Endothelial cell of umbilical vein (primary cell): Measurements from ENCODE around the gene JHY. TPM values are rescaled to one million over a fixed set of nuclear protein-coding genes. Genes with fewer than 3 reads are reported as not detected.

ENCODE experiments used
- BruUV-seq: library from RNA; stranded (reverse); fragments of 400-500 nt; replicated peaks from 2 replicates; lab custom pipeline; 2021; lab: Mats Ljungman, UMichigan
- CTCF ChIA-PET: fragments of 300-600, 350-600 bp; sonication (Branson Sonifier 250); formaldehyde crosslinking; loops from one replicate; lab custom pipeline; 2021; ENCODE audit warnings: antibody characterized with exemption, inconsistent platforms; lab: Charles Lee
- POLR2A ChIA-PET: fragments of 300-600, 350-600 bp; sonication (Branson Sonifier 250); formaldehyde crosslinking; loops from one replicate; lab custom pipeline; 2021; ENCODE audit warnings: antibody characterized with exemption, inconsistent platforms; lab: Charles Lee
- DNase-seq: peaks from one replicate; pipeline ENCODE4 v3.0.0-alpha.2; 2011; ENCODE audit warnings: low read depth, low spot score
- FAIRE-seq: peaks from 2 replicates; lab custom pipeline; 2011; peaks lifted over from hg19 to GRCh38; lab: Jason Lieb, UNC
- H2AFZ ChIP-seq: 2 replicates; pipeline ENCODE4 v1.6.0; 2012; ENCODE audit warnings: low read depth, low read length, control low read depth, inconsistent platforms
- H3K27ac ChIP-seq: 2 replicates; pipeline ENCODE4 v1.5.1; 2011; ENCODE audit warnings: low read depth, mild to moderate bottlenecking, control low read depth, low read length, moderate library complexity; ENCODE audit not compliant: insufficient read depth
- H3K27me3 ChIP-seq, 2 experiments: 2 replicates each; pipeline versions ENCODE4 v1.6.0 to v1.6.1; 2011; ENCODE audit warnings: low read length in 2 of 2, mixed read lengths in 1 of 2; ENCODE audit not compliant: control insufficient read depth in 2 of 2, insufficient read depth in 2 of 2
- H3K36me3 ChIP-seq, 2 experiments: 2 replicates in 1 of 2; 3 replicates in 1 of 2; pipeline ENCODE4 v1.5.1; 2011; ENCODE audit warnings: low read length in 2 of 2, mild to moderate bottlenecking in 1 of 2, moderate library complexity in 1 of 2; ENCODE audit not compliant: control insufficient read depth in 2 of 2, insufficient read depth in 2 of 2; ENCODE audit errors: extremely low read depth in 1 of 2
- H3K4me1 ChIP-seq: 3 replicates; pipeline ENCODE4 v1.5.1; 2011; ENCODE audit warnings: mild to moderate bottlenecking, low read length; ENCODE audit not compliant: control insufficient read depth, insufficient read depth; ENCODE audit errors: extremely low read depth
- H3K4me2 ChIP-seq: 2 replicates; pipeline ENCODE4 v1.6.1; 2011; ENCODE audit warnings: low read length, control low read depth, mixed read lengths; ENCODE audit not compliant: insufficient read depth
- H3K4me3 ChIP-seq, 3 experiments: fragments of 200-600 bp in 1 of 3; sonication (generic), shearing (Covaris generic) in 1 of 3; replicated peaks in 1 of 3; 2 replicates each; pipeline ENCODE4 v1.5.1; 2011 to 2016; ENCODE audit warnings: control low read depth in 3 of 3, low read length in 3 of 3, mild to moderate bottlenecking in 2 of 3, inconsistent platforms in 1 of 3, low read depth in 1 of 3, moderate library complexity in 1 of 3; ENCODE audit not compliant: insufficient read depth in 1 of 3
- H3K79me2 ChIP-seq: 2 replicates; pipeline ENCODE4 v1.6.0; 2012; ENCODE audit warnings: low read length, inconsistent platforms; ENCODE audit not compliant: control insufficient read depth, insufficient read depth
- H3K9ac ChIP-seq: replicated peaks from 2 replicates; pipeline ENCODE3; 2011; ENCODE audit warnings: low read length, control low read depth; ENCODE audit not compliant: insufficient read depth; ENCODE audit errors: extremely low read depth
- H3K9me1 ChIP-seq: replicated peaks from 3 replicates; pipeline ENCODE4 v1.6.0; 2011; ENCODE audit warnings: mild to moderate bottlenecking, low read length; ENCODE audit not compliant: control insufficient read depth, insufficient read depth; ENCODE audit errors: extremely low read depth
- H3K9me3 ChIP-seq: replicated peaks from 2 replicates; pipeline ENCODE4 v1.5.1; 2012; ENCODE audit warnings: low read length, inconsistent platforms; ENCODE audit not compliant: control insufficient read depth, insufficient read depth
- H4K20me1 ChIP-seq: replicated peaks from 2 replicates; pipeline ENCODE3; 2011; ENCODE audit warnings: mild to moderate bottlenecking, low read length; ENCODE audit not compliant: control insufficient read depth, insufficient read depth; ENCODE audit errors: extremely low read depth
- CTCF ChIP-seq, 2 donors: IDR thresholded peaks; 1 replicate in 1 of 2; 2 replicates in 1 of 2; pipeline ENCODE4 v1.5.1; 2011; ENCODE audit warnings: low read length in 2 of 2, mild to moderate bottlenecking in 2 of 2, moderate library complexity in 2 of 2, control low read depth in 1 of 2, inconsistent platforms in 1 of 2, low read depth in 1 of 2; ENCODE audit not compliant: insufficient read depth in 1 of 2; ENCODE audit errors: extremely low read depth in 1 of 2
- EZH2 ChIP-seq: IDR thresholded peaks from 2 replicates; pipeline ENCODE4 v1.6.1; 2012; ENCODE audit warnings: borderline replicate concordance, low read depth, mild to moderate bottlenecking, moderate library complexity, low read length, inconsistent platforms; ENCODE audit not compliant: severe bottlenecking
- FOS ChIP-seq: IDR thresholded peaks from 2 replicates; pipeline ENCODE4 v1.6.1; 2011; ENCODE audit warnings: mild to moderate bottlenecking, low read length, moderate library complexity, borderline replicate concordance; ENCODE audit not compliant: insufficient read depth
- GATA2 ChIP-seq: IDR thresholded peaks from 2 replicates; pipeline ENCODE4 v1.7.0; 2011; ENCODE audit warnings: low read depth, mild to moderate bottlenecking, moderate library complexity, mixed read lengths, low read length; ENCODE audit not compliant: insufficient read length, insufficient read depth
- JUN ChIP-seq: IDR thresholded peaks from 2 replicates; pipeline ENCODE4 v1.6.1; 2011; ENCODE audit warnings: borderline replicate concordance, low read depth; ENCODE audit not compliant: insufficient read length, insufficient read depth
- MAX ChIP-seq: IDR thresholded peaks from 2 replicates; pipeline ENCODE4 v1.6.1; 2011; ENCODE audit not compliant: insufficient read depth, insufficient read length
- MYC ChIP-seq: IDR thresholded peaks from one replicate; pipeline ENCODE4 v1.6.1; 2011; ENCODE audit warnings: mild to moderate bottlenecking, low read depth, low read length
- POLR2A ChIP-seq: IDR thresholded peaks from 2 replicates; pipeline ENCODE4 v1.6.1; 2012; ENCODE audit warnings: low read depth, mild to moderate bottlenecking, control low read depth, low read length
- POLR2AphosphoS5 ChIP-seq: IDR thresholded peaks from 2 replicates; pipeline ENCODE4 v1.6.1; 2012; ENCODE audit warnings: low read depth, mild to moderate bottlenecking, control low read depth, low read length, moderate library complexity; ENCODE audit not compliant: insufficient read depth
- dilution Hi-C: fragments of 300-500 bp; cut with MboI; formaldehyde crosslinking; loops from one replicate; pipeline ENCODE4 v1.15.0; 2019; ENCODE audit warnings: low sequenced_read_pairs; ENCODE audit not compliant: extremely low pct_ligation_motif_present
- intact Hi-C: fragments of 100-400 bp; cut with micrococcal nuclease; formaldehyde crosslinking; loops from one replicate; pipeline ENCODE4 v1.10.0; 2022
- polyA plus RNA-seq, 4 experiments: library from polyadenylated mRNA; depleted of rRNA in 3 of 4; stranded (reverse) in 3 of 4; unstranded in 1 of 4; fragments of >200 nt; gene quantifications; 2 replicates each; pipeline versions ENCODE4 v1.2.1 to v1.2.3, GENCODE V29; 2011 to 2012; ENCODE audit warnings: missing spikeins in 1 of 4
- small RNA-seq: library from RNA; depleted of rRNA; stranded (forward); fragments of <200 nt; gene quantifications from one replicate; pipeline ENCODE3, GENCODE V24; 2012; ENCODE audit warnings: low replicate concordance, low read depth; ENCODE audit not compliant: insufficient read depth, insufficient read length
- total RNA-seq: library from RNA; stranded (reverse); gene quantifications from 2 replicates; pipeline ENCODE4 v1.2.3, GENCODE V29; 2021

The JHY gene
- total and polyA plus RNA-seq, 2 donors (not counting 3 experiments of a cell fraction or from before 2014, with no cell fraction given), result 1.8 to 3.9 TPM

GRCh38 chr11:123006860-123007542, 124.4 kb downstream of the JHY start:
- no peaks in the 10 kb centered on the region for H4K20me1 ChIP-seq
- H3K9me3 ChIP-seq, result no peaks in the 10 kb centered on the region
- no peak overlapping the region for H3K9ac ChIP-seq
- H3K27me3 ChIP-seq, result no peaks in the 10 kb centered on the region
- POLR2A ChIA-PET, result no interaction called here
- no peak overlapping the region for H2AFZ ChIP-seq
- intact Hi-C loops (no loop called here), dilution Hi-C loops (no loop called here)
- no peaks in the 10 kb centered on the region for H3K36me3 ChIP-seq
- no peaks in the 10 kb centered on the region for H3K9me1 ChIP-seq
- CTCF ChIA-PET, result interaction anchor here (1.0 to 1.9 kb wide), 4 partner anchors 14 to 143 kb away, joined by 3 to 6 read pairs (median 4); no protein-coding TSS in a partner anchor
- no TSS peak for BruUV-seq
- no peak overlapping the region for H3K4me2 ChIP-seq
- no peak overlapping the region for H3K27ac ChIP-seq
- H3K4me3 ChIP-seq, result no peak overlapping the region
- TF ChIP-seq FOS (no peak), EZH2 (no peak), JUN (no peak), MAX (no peak), POLR2AphosphoS5 (no peak), MYC (no peak), POLR2A (no peak), GATA2 (no peak), CTCF (IDR thresholded peaks at IDR 0.05; ENCODE audit: extremely low read depth in 1 of 2, insufficient read depth in 1 of 2, low read depth in 1 of 2, low read length in 2 of 2) (no peak)
- H3K4me1 ChIP-seq, result no peaks in the 10 kb centered on the region
- H3K79me2 ChIP-seq, result no peaks in the 10 kb centered on the region
- DNase-seq (no peak), FAIRE-seq (no peak)

Small RNA genes lying within 50 kb of the gene (small RNA-seq; reads per million reads assigned to genes)
- not detected for gene RNU4-23P

Other genes starting within 250 kb of the JHY start
- 38.1 and 38.8 TPM in 2 replicates for gene UBASH3B, start 227.0 kb upstream of the JHY start, total RNA-seq
- gene UBASH3B, start 227.0 kb upstream of the JHY start, polyA plus RNA-seq, result 20.5 and 23.7 TPM in 2 replicates
- not detected in 2 replicates for gene CRTAM, start 44.3 kb upstream of the JHY start, total RNA-seq
- gene CRTAM, start 44.3 kb upstream of the JHY start, polyA plus RNA-seq, result not detected in 2 replicates
- not detected in 2 replicates for gene BSX, start 99.1 kb downstream of the JHY start, total RNA-seq
- not detected in 2 replicates for gene BSX, start 99.1 kb downstream of the JHY start, polyA plus RNA-seq
- 1,573 and 1,728 TPM in 2 replicates for gene HSPA8, start 179.4 kb downstream of the JHY start, total RNA-seq
- 1,383 and 1,403 TPM in 2 replicates for gene HSPA8, start 179.4 kb downstream of the JHY start, polyA plus RNA-seq